Measurements from ENCODE around the gene SNX14.

DNA sequence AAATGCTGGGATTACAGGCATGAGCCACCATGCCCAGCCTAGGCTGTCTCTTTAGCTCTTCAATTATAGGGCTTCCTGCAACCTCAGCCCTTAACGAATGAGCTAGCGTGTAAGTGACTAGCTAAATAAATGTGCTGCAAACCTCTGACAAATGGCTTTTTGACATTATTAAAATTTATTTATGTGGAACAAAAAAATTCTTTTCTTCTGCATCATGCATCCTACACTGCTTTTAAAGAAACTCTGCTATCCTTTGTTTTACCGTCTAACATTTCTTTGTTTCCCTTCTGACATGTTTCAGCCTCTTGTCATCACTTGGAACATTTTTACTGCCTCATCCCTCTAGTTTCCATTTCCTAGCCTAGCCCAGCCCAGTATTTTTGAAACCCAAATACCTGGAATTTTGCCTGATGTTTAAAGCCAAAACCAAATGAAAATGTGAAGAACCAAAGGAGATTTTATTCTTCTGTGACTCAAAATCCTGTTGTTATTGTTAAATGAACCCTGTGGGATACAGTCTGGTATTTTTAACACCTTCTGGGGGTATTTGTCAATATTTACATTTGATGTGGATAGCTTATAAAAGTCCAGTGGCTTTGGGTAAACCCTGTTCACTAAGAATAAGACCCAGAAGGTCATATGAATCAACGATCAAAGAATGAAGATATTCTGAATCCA lies 134.3 kb downstream of the SNX14 start:
- TF ChIP-seq RAD21 (IDR thresholded peaks at IDR 0.05; ENCODE audit: insufficient read depth, low read depth, low read length) (no peak), EP300 (IDR thresholded peaks at IDR 0.05; ENCODE audit: borderline replicate concordance in 1 of 2, control insufficient read depth in 1 of 2, low read depth in 2 of 2, low read length in 2 of 2) (no peak), POLR2AphosphoS5 (IDR thresholded peaks at IDR 0.05; ENCODE audit: low read length) (no peak), FOXM1 (IDR thresholded peaks at IDR 0.05; ENCODE audit: low read depth, low read length) (no peak), EZH2 (IDR thresholded peaks at IDR 0.05; ENCODE audit: borderline replicate concordance, control insufficient read depth, low read depth, low read length) (no peak), SPI1 (IDR thresholded peaks at IDR 0.05; ENCODE audit: borderline replicate concordance, insufficient read depth, low read depth, low read length) (no peak), ETV6 (conservative IDR thresholded peaks at IDR 0.05 in 1 of 2, IDR thresholded peaks at IDR 0.05 in 1 of 2; ENCODE audit: borderline replicate concordance in 1 of 2, low read depth in 1 of 2) (no peak), ESRRA (IDR thresholded peaks at IDR 0.05; ENCODE audit: low read length) (no peak), CREB1 (IDR thresholded peaks at IDR 0.05; ENCODE audit: low read depth) (no peak), CHD2 (IDR thresholded peaks at IDR 0.05; ENCODE audit: borderline replicate concordance, low read depth, low read length) (no peak)
- TF ChIP-seq, protein P1, sequence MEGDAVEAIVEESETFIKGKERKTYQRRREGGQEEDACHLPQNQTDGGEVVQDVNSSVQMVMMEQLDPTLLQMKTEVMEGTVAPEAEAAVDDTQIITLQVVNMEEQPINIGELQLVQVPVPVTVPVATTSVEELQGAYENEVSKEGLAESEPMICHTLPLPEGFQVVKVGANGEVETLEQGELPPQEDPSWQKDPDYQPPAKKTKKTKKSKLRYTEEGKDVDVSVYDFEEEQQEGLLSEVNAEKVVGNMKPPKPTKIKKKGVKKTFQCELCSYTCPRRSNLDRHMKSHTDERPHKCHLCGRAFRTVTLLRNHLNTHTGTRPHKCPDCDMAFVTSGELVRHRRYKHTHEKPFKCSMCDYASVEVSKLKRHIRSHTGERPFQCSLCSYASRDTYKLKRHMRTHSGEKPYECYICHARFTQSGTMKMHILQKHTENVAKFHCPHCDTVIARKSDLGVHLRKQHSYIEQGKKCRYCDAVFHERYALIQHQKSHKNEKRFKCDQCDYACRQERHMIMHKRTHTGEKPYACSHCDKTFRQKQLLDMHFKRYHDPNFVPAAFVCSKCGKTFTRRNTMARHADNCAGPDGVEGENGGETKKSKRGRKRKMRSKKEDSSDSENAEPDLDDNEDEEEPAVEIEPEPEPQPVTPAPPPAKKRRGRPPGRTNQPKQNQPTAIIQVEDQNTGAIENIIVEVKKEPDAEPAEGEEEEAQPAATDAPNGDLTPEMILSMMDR (IDR thresholded peaks at IDR 0.05 in 2 of 3, conservative IDR thresholded peaks at IDR 0.05 in 1 of 3; ENCODE audit: control insufficient read depth in 2 of 3, extremely low read depth in 1 of 3, insufficient read depth in 1 of 3, low read depth in 3 of 3, low read length in 3 of 3): no peak
- TF ChIP-seq, protein P2, sequence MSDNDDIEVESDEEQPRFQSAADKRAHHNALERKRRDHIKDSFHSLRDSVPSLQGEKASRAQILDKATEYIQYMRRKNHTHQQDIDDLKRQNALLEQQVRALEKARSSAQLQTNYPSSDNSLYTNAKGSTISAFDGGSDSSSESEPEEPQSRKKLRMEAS (IDR thresholded peaks at IDR 0.05; ENCODE audit: low read depth, low read length): no peak
- TF ChIP-seq, protein P3, sequence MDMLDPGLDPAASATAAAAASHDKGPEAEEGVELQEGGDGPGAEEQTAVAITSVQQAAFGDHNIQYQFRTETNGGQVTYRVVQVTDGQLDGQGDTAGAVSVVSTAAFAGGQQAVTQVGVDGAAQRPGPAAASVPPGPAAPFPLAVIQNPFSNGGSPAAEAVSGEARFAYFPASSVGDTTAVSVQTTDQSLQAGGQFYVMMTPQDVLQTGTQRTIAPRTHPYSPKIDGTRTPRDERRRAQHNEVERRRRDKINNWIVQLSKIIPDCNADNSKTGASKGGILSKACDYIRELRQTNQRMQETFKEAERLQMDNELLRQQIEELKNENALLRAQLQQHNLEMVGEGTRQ (IDR thresholded peaks at IDR 0.05; ENCODE audit: borderline replicate concordance, low read depth, low read length): no peak
- TF ChIP-seq, protein P4, sequence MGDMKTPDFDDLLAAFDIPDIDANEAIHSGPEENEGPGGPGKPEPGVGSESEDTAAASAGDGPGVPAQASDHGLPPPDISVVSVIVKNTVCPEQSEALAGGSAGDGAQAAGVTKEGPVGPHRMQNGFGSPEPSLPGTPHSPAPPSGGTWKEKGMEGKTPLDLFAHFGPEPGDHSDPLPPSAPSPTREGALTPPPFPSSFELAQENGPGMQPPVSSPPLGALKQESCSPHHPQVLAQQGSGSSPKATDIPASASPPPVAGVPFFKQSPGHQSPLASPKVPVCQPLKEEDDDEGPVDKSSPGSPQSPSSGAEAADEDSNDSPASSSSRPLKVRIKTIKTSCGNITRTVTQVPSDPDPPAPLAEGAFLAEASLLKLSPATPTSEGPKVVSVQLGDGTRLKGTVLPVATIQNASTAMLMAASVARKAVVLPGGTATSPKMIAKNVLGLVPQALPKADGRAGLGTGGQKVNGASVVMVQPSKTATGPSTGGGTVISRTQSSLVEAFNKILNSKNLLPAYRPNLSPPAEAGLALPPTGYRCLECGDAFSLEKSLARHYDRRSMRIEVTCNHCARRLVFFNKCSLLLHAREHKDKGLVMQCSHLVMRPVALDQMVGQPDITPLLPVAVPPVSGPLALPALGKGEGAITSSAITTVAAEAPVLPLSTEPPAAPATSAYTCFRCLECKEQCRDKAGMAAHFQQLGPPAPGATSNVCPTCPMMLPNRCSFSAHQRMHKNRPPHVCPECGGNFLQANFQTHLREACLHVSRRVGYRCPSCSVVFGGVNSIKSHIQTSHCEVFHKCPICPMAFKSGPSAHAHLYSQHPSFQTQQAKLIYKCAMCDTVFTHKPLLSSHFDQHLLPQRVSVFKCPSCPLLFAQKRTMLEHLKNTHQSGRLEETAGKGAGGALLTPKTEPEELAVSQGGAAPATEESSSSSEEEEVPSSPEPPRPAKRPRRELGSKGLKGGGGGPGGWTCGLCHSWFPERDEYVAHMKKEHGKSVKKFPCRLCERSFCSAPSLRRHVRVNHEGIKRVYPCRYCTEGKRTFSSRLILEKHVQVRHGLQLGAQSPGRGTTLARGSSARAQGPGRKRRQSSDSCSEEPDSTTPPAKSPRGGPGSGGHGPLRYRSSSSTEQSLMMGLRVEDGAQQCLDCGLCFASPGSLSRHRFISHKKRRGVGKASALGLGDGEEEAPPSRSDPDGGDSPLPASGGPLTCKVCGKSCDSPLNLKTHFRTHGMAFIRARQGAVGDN (IDR thresholded peaks at IDR 0.05): no peak
